GM12872 (cell line): ENCODE data around the gene PXN.

Experiments used
- CTCF ChIP-seq: IDR thresholded peaks from 3 replicates; pipeline ENCODE4 v1.5.1; 2011; ENCODE audit warnings: low read depth, mild to moderate bottlenecking, low read length, moderate library complexity; ENCODE audit not compliant: insufficient read depth

The PXN gene

DNA sequence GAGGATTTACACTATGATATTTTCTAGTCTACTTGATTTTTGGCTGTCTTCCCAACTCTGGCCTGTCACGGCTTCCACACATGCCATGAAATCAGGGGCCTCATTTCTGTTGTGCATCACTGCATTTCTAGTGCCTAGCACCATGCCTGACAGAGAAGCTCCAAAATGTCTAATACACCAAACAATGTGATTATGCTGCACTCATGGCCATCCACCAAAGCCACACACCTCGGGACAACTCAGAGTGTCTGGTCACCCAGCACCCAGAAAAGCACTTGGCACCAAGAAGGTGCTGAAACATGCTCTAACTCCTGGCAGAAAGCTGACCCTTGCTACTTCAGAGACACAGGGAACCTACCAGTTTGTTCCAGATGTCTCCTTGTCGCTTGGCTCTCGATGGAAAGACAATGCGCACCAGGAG lies 82.3 kb downstream of the PXN start:
- TF ChIP-seq CTCF, result no peak

DNA sequence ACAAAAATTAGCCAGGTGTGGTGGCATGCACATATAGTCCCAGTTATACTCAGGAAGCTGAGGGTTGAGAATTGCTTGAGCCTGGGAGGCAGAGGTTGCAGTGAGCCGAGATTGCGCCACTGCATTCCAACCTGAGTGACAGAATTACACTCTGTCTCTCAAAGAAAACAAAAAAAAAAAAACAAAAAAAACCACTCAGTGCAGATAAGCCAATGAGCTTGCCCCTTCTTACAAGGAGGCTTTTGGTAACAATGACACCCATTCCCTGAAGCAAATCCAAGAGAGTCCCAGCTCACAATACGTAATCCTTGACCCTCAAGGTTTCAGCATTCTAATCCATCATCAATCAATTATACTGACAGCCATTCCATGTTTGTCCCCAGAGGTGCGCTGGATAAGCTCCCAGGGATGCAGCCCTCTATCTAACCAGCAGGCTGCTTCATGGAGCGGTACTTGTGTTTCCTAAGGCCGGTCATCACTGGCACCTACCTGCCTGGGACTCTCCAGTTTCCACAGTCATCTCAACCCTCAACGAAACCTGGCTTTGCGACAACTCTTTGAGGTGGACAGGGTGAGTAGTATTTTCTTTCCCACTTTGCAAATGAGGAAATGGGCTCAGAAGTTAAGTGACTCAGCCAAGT lies 83.4 kb downstream of the PXN start:
- no peak for TF ChIP-seq CTCF

- TF ChIP-seq CTCF, result no peak
Measured at GRCh38 chr12:120180975-120181374, 84.6 kb downstream of the PXN start.

GRCh38 chr12:120175537-120175936 lies 90.0 kb downstream of the PXN start:
- TF ChIP-seq CTCF, result no peak

DNA sequence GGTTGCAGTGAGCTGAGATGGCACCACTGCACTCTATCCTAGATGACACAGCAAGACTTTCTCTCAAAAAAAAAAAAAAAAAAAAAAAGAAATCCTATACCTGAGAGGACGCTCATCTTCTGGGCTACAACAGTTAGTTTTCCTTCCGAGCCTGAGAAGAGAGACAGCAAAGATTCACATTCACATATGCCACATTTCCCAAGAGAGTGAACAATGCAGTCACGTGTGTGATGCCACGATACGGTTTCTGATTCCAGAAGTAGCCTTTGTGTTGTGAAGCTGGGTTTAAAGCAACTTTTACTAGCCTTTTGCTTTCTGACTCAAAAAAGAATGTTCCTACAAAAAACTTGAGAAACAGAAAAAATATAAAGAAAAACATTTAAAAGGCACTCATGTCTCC lies 90.5 kb downstream of the PXN start:
- no peak for TF ChIP-seq CTCF

- no peak for TF ChIP-seq CTCF
Measured at GRCh38 chr12:120172053-120172452, 93.5 kb downstream of the PXN start.

DNA sequence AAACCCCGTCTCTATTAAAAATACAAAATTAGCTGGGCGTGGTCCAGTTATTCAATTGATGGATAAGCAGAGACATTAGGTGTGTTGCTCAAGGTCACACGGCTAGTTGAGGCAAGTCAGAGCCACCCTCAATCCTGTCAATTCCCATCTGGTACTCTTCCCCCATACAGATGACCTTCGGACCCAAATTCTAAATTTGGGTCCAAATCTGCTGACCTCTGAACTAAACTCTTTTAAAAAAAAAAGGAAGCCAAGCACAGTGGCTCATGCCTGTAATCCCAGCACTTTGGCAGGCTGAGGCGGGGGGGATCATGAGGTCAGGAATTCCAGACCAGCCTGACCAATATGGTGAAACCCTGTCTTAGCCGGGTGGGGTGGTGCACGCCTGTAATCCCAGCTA lies 94.9 kb downstream of the PXN start:
- TF ChIP-seq CTCF, result no peak
